WI38 (cell line): ENCODE data around the gene SNRPD1.
"Not testable (repeated sequence)": the region's sequence is repeated elsewhere in the genome, so short reads cannot be mapped to it uniquely, and the experiment has no call there.

Source experiments
- H3K4me3 ChIP-seq: 2 replicates; pipeline ENCODE4 v1.5.1; 2011; ENCODE audit warnings: low read depth, mild to moderate bottlenecking, control low read depth, low read length
- TF ChIP-seq, protein P1 (sequence below): IDR thresholded peaks from 2 replicates; pipeline ENCODE4 v1.5.1; 2012; ENCODE audit warnings: low read depth, mild to moderate bottlenecking, control low read depth, low read length

Gene SNRPD1

DNA sequence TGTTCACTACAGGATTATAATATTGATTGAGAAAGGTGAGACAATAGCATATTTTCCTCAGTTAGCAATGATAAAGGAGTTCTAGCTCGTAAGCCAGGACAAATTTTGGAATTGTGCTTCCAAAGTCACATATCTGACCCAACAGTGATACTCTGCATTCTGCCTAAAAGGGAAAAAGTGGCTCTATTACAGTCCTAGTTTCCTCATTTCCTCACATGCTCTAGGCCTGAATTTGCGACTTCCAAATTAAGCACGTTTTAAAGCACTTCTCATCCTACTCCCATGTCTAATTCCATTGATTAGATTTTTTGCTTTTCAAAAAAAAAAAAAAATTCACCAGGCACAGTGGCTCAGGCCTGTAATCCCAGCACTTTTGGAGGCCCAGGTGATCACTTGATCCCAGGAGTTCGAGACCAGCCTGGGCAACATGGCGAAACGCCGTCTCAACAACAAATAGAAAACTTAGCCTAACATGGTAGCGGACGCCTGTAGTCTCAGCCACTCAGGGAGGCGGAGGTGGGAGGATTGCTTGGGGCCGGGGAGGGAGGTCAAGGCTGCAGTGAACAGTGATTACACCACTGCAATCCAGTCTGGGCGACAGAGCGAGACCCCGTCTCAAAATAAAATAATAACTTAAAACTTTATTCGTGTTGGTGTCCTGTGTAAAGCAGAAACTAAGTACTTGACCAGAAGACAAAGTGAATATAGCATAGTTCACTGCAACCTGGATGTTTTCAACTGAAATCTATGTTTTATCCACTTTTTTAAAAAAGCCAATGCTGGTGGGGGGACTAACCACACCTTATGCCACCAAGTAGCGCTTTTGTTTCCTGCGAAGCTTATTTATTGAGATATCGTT, 13.2 kb upstream of the SNRPD1 start:
- TF ChIP-seq, protein P1, sequence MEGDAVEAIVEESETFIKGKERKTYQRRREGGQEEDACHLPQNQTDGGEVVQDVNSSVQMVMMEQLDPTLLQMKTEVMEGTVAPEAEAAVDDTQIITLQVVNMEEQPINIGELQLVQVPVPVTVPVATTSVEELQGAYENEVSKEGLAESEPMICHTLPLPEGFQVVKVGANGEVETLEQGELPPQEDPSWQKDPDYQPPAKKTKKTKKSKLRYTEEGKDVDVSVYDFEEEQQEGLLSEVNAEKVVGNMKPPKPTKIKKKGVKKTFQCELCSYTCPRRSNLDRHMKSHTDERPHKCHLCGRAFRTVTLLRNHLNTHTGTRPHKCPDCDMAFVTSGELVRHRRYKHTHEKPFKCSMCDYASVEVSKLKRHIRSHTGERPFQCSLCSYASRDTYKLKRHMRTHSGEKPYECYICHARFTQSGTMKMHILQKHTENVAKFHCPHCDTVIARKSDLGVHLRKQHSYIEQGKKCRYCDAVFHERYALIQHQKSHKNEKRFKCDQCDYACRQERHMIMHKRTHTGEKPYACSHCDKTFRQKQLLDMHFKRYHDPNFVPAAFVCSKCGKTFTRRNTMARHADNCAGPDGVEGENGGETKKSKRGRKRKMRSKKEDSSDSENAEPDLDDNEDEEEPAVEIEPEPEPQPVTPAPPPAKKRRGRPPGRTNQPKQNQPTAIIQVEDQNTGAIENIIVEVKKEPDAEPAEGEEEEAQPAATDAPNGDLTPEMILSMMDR = no peak
- peak overlapping the region; percentile 97 for H3K4me3 ChIP-seq

DNA sequence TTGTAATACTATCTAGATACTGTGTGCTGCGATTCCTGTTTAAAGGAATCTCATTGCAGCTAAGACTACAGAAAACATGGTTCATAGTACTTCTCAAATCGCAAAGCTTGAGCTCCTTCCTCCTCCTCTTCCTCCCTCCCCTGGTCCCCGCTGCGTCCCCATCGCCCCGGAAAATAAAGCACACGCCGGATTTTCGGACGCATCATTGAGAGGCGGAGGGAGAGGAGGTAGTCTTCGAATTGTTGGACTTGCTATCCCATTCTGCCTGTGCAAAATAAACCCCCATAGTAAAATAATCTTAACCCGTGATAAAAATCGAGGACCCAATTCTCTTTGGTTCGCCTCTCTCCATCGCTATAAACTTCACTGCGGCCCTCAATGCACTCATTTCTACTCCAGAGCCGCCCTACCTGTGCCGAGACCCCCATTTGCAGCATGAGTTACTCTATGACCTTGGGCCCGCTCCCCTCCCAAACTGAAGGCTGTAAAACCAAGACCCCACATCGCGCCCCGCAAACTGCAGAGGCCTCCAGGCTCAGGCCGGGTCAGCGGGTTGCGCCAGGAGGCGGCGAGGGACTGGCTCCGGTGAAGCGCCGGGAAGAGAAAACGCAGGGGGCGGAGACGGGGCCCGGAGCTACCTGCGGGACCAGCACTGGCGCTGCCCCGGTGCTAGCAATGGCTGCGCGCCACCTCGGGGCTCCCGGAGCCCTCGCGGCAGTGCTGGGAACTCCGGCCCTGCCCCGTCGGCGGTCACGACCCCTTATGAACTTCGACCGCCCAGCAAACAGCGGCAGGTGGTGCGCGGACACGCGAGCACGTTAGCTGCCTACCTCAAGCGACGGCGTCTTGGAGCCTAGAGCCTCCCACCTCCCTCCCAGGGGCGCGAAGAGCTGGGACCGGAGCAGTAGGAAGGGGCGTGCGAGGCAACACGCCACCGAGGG, 12.3 kb upstream of the SNRPD1 start:
- peak overlapping the region; percentile 97 for H3K4me3 ChIP-seq
- TF ChIP-seq, protein P1 = no peak

DNA sequence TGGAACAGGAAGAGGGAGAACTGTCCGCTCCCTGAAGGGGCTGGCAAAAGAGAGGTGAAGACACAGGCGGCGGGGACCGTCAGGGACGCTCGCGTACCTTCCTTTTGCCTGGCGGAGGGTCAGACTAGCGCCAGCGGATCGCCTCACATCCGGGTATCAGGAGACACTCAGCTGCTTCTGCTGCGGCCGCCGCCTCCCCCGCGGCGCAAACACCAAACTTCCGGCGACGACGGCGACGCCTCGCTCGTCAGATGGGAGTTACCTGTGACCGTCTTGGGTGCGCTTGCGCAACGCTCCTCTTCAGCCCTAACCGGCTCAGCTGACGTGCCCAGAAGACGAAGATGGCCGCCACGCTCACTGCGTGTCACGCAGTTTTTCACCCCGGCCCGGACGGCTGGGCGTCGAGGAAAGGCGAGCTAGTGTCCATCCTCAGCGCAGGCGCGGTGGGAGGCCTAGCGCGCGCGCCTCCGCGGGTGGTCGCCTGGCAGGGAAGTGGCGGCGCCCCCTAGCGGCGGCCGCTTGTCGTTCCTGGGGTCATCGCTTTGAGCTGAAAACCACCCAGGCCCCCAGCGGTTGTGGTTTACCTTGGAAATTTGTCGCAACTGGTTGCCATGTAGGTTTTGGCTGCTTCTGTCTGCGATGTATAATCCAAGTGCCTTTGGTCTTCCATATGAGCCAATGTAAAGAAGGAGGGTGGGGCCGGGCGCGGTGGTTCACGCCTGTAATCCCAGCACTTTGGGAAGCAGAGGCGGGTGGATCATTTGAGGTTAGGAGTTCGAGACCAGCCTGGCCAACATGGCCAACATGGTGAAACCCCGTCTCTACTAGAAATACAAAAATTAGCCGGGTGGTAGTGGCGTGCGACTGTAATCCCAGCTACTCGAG, 11.3 kb upstream of the SNRPD1 start, which contains the start of gene ESCO1:
TSS of gene ESCO1 (minus strand) at position 179 of the 885 bp plus-strand sequence. CDS start 25,861 bp downstream, outside the sequence.
- TF ChIP-seq, protein P1 = peak; percentile 60
- peak within 1 kb of the TSS; percentile 97 for H3K4me3 ChIP-seq

DNA sequence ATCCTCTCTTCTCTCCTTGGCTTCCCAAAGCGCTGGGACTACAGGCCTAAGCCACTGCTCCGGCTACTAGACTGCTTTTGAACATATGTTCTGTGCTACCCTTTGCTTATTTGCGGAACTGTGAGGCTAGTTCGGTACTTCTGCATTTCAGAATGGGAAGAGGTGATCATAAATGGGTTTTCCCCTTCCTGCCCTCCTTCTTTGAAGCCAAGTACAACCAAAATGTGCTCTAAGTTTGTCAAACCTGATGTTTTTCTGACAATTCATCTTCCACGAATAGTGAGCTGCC, 9.9 kb upstream of the SNRPD1 start:
- H3K4me3 ChIP-seq = no peak overlapping the region
- TF ChIP-seq, protein P1 = no peak

DNA sequence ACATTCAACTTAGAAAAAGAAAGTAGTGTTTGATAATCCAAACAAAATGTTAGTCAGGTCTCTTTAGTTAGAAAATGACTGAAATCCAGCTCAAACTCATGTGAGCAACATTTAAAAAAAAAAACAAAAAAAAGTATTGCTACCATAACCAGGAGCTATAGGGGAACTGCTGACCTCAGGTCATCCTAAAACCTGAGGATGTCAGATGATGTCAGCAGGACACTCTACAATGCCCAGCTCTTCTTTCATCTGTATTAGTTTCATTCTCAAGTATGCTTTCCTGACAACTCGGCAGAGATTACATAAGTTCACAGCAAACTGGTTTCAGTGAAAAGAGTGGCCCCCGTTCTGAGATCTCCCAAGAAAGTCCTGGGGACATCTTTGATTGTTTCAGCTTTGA, 7.4 kb upstream of the SNRPD1 start:
- TF ChIP-seq, protein P1 = no peak
- H3K4me3 ChIP-seq = peak overlapping the region; percentile 19; the same call in 1 of the 2 replicates

DNA sequence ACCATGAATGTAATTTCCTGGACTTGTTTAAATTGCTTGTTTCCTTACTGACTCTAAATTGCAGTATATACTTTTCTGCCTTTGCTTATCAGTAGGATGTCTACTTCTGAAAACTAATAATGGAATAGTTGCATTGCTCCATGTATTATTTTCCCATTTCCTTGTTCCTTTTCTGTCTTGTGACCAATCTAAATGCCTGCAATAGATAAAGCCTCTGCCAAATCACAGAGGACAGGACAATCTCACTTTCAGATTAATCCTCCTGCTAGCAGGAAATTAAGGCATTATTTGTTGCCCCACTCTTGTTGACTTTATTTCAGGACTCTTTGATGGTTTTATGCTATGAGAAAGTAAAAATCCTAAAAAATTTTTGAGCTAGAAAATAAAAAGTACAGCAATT, 6.9 kb upstream of the SNRPD1 start:
- TF ChIP-seq, protein P1 = no peak
- no peak overlapping the region for H3K4me3 ChIP-seq

DNA sequence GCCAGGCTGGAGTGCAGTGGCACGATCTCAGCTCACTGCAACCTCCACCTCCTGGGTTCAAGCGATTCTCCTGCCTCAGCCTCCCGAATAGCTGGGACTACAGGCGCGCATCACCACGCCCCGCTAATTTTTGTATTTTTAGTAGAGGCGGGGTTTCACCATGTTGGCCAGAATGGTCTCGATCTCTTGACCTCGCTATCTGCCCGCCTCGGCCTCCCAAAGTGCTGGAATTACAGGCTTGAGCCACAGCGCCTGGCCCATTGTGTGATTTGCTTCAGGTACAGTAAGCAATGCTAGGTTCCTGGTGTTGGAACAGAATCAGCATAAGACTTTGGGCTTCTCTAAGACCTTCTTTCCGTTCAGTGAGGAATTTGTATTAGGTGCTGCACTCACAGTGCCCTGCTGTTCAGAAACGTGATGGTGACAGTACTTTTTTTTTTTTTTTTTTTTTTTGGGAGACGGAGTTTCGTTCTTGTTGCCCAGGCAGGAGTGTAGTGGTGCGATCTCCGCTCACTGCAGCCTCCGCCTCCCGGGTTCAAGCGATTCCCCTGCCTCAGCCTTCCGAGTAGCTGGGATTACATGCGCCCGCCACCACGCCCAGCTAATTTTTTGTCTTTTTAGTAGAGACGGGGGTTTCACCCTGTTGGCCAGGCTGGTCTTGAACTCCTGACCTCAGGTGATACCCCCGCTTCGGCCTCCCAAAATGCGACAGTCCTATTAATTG, 551 bp upstream of the SNRPD1 start:
- H3K4me3 ChIP-seq = peak overlapping the region; percentile 96

DNA sequence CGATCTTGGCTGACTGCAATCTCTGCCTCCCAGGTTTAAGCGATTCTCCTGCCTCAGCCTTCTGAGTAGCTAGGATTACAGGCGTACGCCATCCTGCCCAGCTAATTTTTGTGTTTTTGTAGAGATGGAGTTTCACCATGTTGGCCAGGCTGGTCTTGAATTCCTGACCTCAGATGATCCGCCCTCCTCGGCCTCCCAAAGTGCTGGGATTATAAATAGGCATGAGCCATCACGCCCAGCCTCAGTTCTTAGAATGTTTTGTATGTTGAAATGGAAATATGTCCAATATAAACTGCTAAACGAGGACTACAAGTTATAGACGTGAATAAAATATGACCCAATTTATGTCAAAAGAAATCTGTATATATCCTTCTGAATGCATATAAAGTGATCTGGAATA, 9.5 kb downstream of the SNRPD1 start:
- H3K4me3 ChIP-seq = not testable (repeated sequence)
